Glutamatergic neuron (in vitro differentiated cells): ENCODE data around the gene AKAP3. TPM values are rescaled to one million over a fixed set of nuclear protein-coding genes. Genes with fewer than 3 reads are reported as not detected.

ENCODE experiments used
- DNase-seq: peaks from one replicate; pipeline ENCODE4 v3.0.0; 2022
- H3K27ac Mint-ChIP-seq: one replicate; pipeline ENCODE4 v1.8.0; 2020; ENCODE audit warnings: mild to moderate bottlenecking, mixed read lengths, inconsistent platforms; ENCODE audit not compliant: unreplicated experiment
- H3K27me3 Mint-ChIP-seq: one replicate; pipeline ENCODE4 v1.8.0; 2020; ENCODE audit warnings: mild to moderate bottlenecking, moderate library complexity, mixed read lengths, inconsistent platforms; ENCODE audit not compliant: unreplicated experiment
- H3K36me3 Mint-ChIP-seq: one replicate; pipeline ENCODE4 v1.8.0; 2020; ENCODE audit warnings: mild to moderate bottlenecking, mixed read lengths, inconsistent platforms; ENCODE audit not compliant: unreplicated experiment
- H3K4me1 Mint-ChIP-seq: one replicate; pipeline ENCODE4 v1.8.0; 2020; ENCODE audit warnings: mild to moderate bottlenecking, low read depth, mixed read lengths, inconsistent platforms; ENCODE audit not compliant: unreplicated experiment
- H3K4me3 Mint-ChIP-seq: one replicate; pipeline ENCODE4 v1.8.0; 2020; ENCODE audit warnings: mild to moderate bottlenecking, mixed read lengths, inconsistent platforms; ENCODE audit not compliant: unreplicated experiment
- H3K9me3 Mint-ChIP-seq: one replicate; pipeline ENCODE4 v1.8.0; 2020; ENCODE audit warnings: mild to moderate bottlenecking, moderate library complexity, mixed read lengths, inconsistent platforms; ENCODE audit not compliant: unreplicated experiment
- total RNA-seq: library from RNA; stranded (reverse); fragmentation: NEBNext Ultra II Directional; extraction: Animal tissue kit (Norgen Biotek cat#: 25700); gene quantifications from one replicate; pipeline ENCODE4 v1.2.1, GENCODE V29; 2021; ENCODE audit not compliant: unreplicated experiment
- TF ChIP-seq, protein P1 (sequence below): fragments of 200-600 bp; sonication (generic); IDR thresholded peaks from one replicate; pipeline ENCODE4 v1.5.0; 2021; ENCODE audit not compliant: partially characterized antibody, unreplicated experiment

AKAP3 gene
- total RNA-seq, 1 donor from 2014 or later = 3.3 TPM

DNA sequence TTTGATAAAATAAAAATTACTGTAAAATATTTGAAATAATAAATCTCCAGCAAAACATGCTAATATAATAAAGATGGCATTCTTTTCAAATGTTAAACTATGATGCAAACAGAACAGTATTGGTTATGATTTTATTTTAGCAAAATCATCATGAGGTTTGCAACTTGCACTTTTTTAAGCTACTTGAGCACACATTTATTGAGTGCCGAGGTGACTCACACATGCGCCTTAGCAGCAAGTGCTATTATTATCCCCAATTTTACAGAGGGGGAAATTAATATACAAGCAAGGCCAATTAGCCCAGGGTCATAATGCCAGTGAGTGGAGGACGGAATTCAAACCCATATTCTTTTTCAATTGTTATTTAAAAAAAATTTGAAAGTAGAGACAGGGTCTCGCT lies 79.6 kb downstream of the AKAP3 start:
- no peaks in the 10 kb centered on the region for H3K9me3 Mint-ChIP-seq
- no peaks in the 10 kb centered on the region for H3K4me1 Mint-ChIP-seq
- TF ChIP-seq, protein P1, sequence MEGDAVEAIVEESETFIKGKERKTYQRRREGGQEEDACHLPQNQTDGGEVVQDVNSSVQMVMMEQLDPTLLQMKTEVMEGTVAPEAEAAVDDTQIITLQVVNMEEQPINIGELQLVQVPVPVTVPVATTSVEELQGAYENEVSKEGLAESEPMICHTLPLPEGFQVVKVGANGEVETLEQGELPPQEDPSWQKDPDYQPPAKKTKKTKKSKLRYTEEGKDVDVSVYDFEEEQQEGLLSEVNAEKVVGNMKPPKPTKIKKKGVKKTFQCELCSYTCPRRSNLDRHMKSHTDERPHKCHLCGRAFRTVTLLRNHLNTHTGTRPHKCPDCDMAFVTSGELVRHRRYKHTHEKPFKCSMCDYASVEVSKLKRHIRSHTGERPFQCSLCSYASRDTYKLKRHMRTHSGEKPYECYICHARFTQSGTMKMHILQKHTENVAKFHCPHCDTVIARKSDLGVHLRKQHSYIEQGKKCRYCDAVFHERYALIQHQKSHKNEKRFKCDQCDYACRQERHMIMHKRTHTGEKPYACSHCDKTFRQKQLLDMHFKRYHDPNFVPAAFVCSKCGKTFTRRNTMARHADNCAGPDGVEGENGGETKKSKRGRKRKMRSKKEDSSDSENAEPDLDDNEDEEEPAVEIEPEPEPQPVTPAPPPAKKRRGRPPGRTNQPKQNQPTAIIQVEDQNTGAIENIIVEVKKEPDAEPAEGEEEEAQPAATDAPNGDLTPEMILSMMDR = no peak
- H3K4me3 Mint-ChIP-seq = no peak overlapping the region
- no peaks in the 10 kb centered on the region for H3K27me3 Mint-ChIP-seq
- H3K27ac Mint-ChIP-seq = no peak overlapping the region
- DNase-seq = no peak
- no peaks in the 10 kb centered on the region for H3K36me3 Mint-ChIP-seq

DNA sequence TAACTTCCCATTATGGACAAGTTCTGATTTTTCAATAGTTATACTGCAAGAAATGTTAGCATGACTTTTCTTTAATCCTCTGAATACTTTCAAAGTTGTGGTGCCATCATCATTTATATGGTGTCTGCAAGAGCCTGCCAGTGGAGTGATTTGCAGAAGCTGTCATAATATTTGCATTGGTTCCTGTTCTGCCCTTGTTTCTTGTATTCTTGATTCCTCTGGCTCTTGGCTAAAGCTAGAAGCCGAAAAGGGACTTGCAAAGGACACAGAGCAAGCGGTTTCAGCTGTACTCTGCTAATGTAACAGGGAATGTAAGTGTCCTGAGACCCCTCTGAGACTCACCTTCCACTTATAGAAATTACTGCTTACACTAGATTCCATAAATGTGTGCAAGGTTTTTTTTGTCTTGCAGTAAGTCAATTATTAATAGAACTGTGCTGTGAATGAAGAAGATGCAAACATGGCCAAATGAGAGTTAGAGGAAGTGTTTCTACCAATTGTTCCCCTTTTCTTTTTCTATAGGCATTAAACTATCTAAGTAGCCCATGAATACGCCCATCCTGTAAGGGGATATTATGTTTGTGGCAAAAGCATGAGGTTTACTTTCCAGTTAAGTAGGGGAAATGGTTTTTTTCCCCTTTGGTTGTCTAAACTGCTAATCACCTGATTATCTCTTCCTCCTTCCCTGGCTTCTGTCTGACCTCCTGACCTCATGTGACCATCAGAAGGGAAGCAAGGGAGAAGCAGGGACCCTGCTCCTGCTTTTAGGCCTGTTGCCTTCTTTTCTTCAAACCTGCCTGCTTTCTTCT lies 81.6 kb downstream of the AKAP3 start:
- no peak for DNase-seq
- no peaks in the 10 kb centered on the region for H3K4me1 Mint-ChIP-seq
- TF ChIP-seq, protein P1 = no peak
- H3K27me3 Mint-ChIP-seq = no peaks in the 10 kb centered on the region
- no peaks in the 10 kb centered on the region for H3K9me3 Mint-ChIP-seq
- no peaks in the 10 kb centered on the region for H3K36me3 Mint-ChIP-seq
- H3K4me3 Mint-ChIP-seq = no peak overlapping the region
- no peak overlapping the region for H3K27ac Mint-ChIP-seq

DNA sequence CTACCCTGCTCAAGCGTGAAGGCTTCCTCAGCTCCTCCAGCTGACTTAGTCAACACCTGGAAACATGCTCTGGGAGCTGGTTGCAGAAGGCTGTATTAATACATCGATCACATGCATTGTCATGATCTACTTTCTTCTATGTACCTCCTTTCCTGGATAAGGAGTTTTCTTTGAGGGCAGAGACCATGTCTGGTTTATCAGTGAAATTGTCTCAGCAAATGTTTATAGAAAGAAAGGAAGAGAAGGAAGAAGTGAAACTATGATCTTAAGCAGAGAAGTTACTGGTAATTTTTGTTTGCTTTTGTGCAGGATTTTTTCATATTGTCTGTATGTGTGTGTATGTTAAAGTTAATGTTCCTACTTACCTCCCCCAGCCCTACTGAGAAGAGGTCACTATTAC lies 82.4 kb downstream of the AKAP3 start:
- Mint-ChIP-seq H3K4me1 (peaks cover 4% of the 10 kb centered on the region), H3K9me3 (no peaks in the 10 kb centered on the region), H3K27ac (no peak overlapping the region), H3K36me3 (no peaks in the 10 kb centered on the region), H3K4me3 (no peak overlapping the region), H3K27me3 (no peaks in the 10 kb centered on the region)
- TF ChIP-seq, protein P1 = no peak
- no peak for DNase-seq

Other genes starting within 250 kb of the AKAP3 start
- not detected for gene FGF6, start 203.2 kb downstream of the AKAP3 start, total RNA-seq
- 5.5 TPM for gene RAD51AP1, start 110.2 kb downstream of the AKAP3 start, total RNA-seq
- 6.7 TPM for gene DYRK4, start 86.8 kb downstream of the AKAP3 start, total RNA-seq
- 130 TPM for gene NDUFA9, start 63 bp upstream of the AKAP3 start, total RNA-seq
- gene GALNT8, start 71.3 kb upstream of the AKAP3 start, total RNA-seq = 25.3 TPM